Effector memory CD4-positive, alpha-beta T cell (primary cell): ENCODE data around the gene CIAO3.

ENCODE experiments used
- DNase-seq, 3 donors: peaks; one replicate each; pipeline ENCODE4 v3.0.0-alpha.2; 2020
- H3K27ac ChIP-seq: 2 replicates; pipeline ENCODE4 v1.7.0; 2013; ENCODE audit warnings: mild to moderate bottlenecking, low read length, moderate library complexity; ENCODE audit not compliant: insufficient read depth, poor library complexity, severe bottlenecking
- H3K27me3 ChIP-seq: replicated peaks from 2 replicates; pipeline ENCODE4 v1.7.0; 2013; ENCODE audit warnings: mild to moderate bottlenecking, low read length; ENCODE audit not compliant: insufficient read depth, control insufficient read depth, poor library complexity, severe bottlenecking
- H3K36me3 ChIP-seq: 2 replicates; pipeline ENCODE4 v1.7.0; 2013; ENCODE audit warnings: mild to moderate bottlenecking, low read length, moderate library complexity; ENCODE audit not compliant: control insufficient read depth, insufficient read depth
- H3K4me1 ChIP-seq: 2 replicates; pipeline ENCODE4 v1.7.0; 2013; ENCODE audit warnings: low read length, mild to moderate bottlenecking; ENCODE audit not compliant: control insufficient read depth, insufficient read depth, poor library complexity, severe bottlenecking
- H3K4me3 ChIP-seq: 2 replicates; pipeline ENCODE4 v1.7.0; 2013; ENCODE audit warnings: low read length, low read depth, mild to moderate bottlenecking; ENCODE audit not compliant: insufficient read depth, poor library complexity, severe bottlenecking
- H3K9me3 ChIP-seq: 2 replicates; pipeline ENCODE4 v1.7.0; 2013; ENCODE audit warnings: mild to moderate bottlenecking, low read length, moderate library complexity; ENCODE audit not compliant: control insufficient read depth

Gene CIAO3

GRCh38 chr16:683396-684070, 57.3 kb downstream of the CIAO3 start:
- peak overlapping the region; percentile 75 for H3K27ac ChIP-seq
- peaks cover 42% of the 10 kb centered on the region for H3K4me1 ChIP-seq

GRCh38 chr16:682493-683395, 58.1 kb downstream of the CIAO3 start:
- H3K4me3 ChIP-seq, result no peak overlapping the region
- no peak overlapping the region for H3K27ac ChIP-seq
- H3K36me3 ChIP-seq, result peaks cover 20% of the 10 kb centered on the region
- H3K9me3 ChIP-seq, result no peaks in the 10 kb centered on the region
- H3K4me1 ChIP-seq, result peaks cover 42% of the 10 kb centered on the region
- no peaks in the 10 kb centered on the region for H3K27me3 ChIP-seq
- DNase-seq, result no peak

More at GRCh38 chr16:683396-684070, 57.3 kb downstream of the CIAO3 start:
- no peak for DNase-seq
- peaks cover 20% of the 10 kb centered on the region for H3K36me3 ChIP-seq
- H3K9me3 ChIP-seq, result no peaks in the 10 kb centered on the region
- H3K4me3 ChIP-seq, result peak overlapping the region; percentile 52
- H3K27me3 ChIP-seq, result no peaks in the 10 kb centered on the region

- no peak for DNase-seq
- peaks cover 47% of the 10 kb centered on the region for H3K4me1 ChIP-seq
Observed at GRCh38 chr16:681746-682427, 58.9 kb downstream of the CIAO3 start.

GRCh38 chr16:680967-681745, 59.6 kb downstream of the CIAO3 start:
- Histone ChIP-seq H3K27me3 (no peaks in the 10 kb centered on the region), H3K4me1 (peaks cover 53% of the 10 kb centered on the region), H3K4me3 (peak overlapping the region; percentile 65), H3K9me3 (no peaks in the 10 kb centered on the region), H3K36me3 (peaks cover 12% of the 10 kb centered on the region), H3K27ac (peak overlapping the region; percentile 67)
- no peak for DNase-seq

More at GRCh38 chr16:681746-682427, 58.9 kb downstream of the CIAO3 start:
- Histone ChIP-seq H3K27ac (no peak overlapping the region), H3K4me3 (no peak overlapping the region), H3K9me3 (no peaks in the 10 kb centered on the region), H3K27me3 (no peaks in the 10 kb centered on the region), H3K36me3 (peaks cover 19% of the 10 kb centered on the region)

- no peaks in the 10 kb centered on the region for H3K9me3 ChIP-seq
- peaks cover 54% of the 10 kb centered on the region for H3K4me1 ChIP-seq
- H3K36me3 ChIP-seq, result peaks cover 10% of the 10 kb centered on the region
- H3K27me3 ChIP-seq, result no peaks in the 10 kb centered on the region
- peak overlapping the region; percentile 65 for H3K4me3 ChIP-seq
- peak overlapping the region; percentile 67 for H3K27ac ChIP-seq
- DNase-seq, result no peak
Observed at GRCh38 chr16:680625-680945, 60.2 kb downstream of the CIAO3 start.

GRCh38 chr16:679814-680624, 60.8 kb downstream of the CIAO3 start, which contains the start of gene STUB1:
Gene STUB1 (plus strand): TSS chr16:680410. CDS start chr16:680526, 116 bp downstream.
- peak; percentile 78 to 84 (median 83) for DNase-seq
- Histone ChIP-seq H3K27ac (peak within 1 kb of the TSS; percentile 67), H3K4me3 (peak within 1 kb of the TSS; percentile 65), H3K9me3 (no peaks in the 10 kb centered on the region), H3K27me3 (no peaks in the 10 kb centered on the region), H3K36me3 (peaks cover 10% of the 10 kb centered on the region), H3K4me1 (peaks cover 52% of the 10 kb centered on the region)
